22Rv1 (cell line): ENCODE results near the gene ZNF674.

ENCODE experiments used
- ZFX ChIP-seq: fragments of 450-650 bp; IDR thresholded peaks from 2 replicates; pipeline ENCODE4 v1.6.1; 2017; ENCODE audit warnings: antibody characterized with exemption, borderline replicate concordance
- TF ChIP-seq, protein P1 (sequence below): fragments of 450-650 bp; IDR thresholded peaks from 2 replicates; pipeline ENCODE4 v1.5.1; 2017; ENCODE audit warnings: mild to moderate bottlenecking

- TF ChIP-seq, protein P1, sequence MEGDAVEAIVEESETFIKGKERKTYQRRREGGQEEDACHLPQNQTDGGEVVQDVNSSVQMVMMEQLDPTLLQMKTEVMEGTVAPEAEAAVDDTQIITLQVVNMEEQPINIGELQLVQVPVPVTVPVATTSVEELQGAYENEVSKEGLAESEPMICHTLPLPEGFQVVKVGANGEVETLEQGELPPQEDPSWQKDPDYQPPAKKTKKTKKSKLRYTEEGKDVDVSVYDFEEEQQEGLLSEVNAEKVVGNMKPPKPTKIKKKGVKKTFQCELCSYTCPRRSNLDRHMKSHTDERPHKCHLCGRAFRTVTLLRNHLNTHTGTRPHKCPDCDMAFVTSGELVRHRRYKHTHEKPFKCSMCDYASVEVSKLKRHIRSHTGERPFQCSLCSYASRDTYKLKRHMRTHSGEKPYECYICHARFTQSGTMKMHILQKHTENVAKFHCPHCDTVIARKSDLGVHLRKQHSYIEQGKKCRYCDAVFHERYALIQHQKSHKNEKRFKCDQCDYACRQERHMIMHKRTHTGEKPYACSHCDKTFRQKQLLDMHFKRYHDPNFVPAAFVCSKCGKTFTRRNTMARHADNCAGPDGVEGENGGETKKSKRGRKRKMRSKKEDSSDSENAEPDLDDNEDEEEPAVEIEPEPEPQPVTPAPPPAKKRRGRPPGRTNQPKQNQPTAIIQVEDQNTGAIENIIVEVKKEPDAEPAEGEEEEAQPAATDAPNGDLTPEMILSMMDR = no peak
- no peak for TF ChIP-seq ZFX
Measured at GRCh38 chrX:46574774-46575381, 29.7 kb upstream of the ZNF674 start.
